ENCODE results near the gene MYRF.

MYRF gene

GRCh38 chr11:61713906-61714305, 38.5 kb upstream of the MYRF start:
- FAIRE-seq (no peak), DNase-seq (ENCODE audit: insufficient read length, low spot score) (no peak)
- TF ChIP-seq, protein P1, sequence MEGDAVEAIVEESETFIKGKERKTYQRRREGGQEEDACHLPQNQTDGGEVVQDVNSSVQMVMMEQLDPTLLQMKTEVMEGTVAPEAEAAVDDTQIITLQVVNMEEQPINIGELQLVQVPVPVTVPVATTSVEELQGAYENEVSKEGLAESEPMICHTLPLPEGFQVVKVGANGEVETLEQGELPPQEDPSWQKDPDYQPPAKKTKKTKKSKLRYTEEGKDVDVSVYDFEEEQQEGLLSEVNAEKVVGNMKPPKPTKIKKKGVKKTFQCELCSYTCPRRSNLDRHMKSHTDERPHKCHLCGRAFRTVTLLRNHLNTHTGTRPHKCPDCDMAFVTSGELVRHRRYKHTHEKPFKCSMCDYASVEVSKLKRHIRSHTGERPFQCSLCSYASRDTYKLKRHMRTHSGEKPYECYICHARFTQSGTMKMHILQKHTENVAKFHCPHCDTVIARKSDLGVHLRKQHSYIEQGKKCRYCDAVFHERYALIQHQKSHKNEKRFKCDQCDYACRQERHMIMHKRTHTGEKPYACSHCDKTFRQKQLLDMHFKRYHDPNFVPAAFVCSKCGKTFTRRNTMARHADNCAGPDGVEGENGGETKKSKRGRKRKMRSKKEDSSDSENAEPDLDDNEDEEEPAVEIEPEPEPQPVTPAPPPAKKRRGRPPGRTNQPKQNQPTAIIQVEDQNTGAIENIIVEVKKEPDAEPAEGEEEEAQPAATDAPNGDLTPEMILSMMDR (IDR thresholded peaks at IDR 0.05; ENCODE audit: insufficient read depth, missing control alignments): no peak

GRCh38 chr11:61714316-61714715, 38.1 kb upstream of the MYRF start:
- no peak for DNase-seq (ENCODE audit: insufficient read length, low spot score)
- TF ChIP-seq, protein P1 (IDR thresholded peaks at IDR 0.05; ENCODE audit: insufficient read depth, missing control alignments): no peak
- FAIRE-seq: no peak

DNA sequence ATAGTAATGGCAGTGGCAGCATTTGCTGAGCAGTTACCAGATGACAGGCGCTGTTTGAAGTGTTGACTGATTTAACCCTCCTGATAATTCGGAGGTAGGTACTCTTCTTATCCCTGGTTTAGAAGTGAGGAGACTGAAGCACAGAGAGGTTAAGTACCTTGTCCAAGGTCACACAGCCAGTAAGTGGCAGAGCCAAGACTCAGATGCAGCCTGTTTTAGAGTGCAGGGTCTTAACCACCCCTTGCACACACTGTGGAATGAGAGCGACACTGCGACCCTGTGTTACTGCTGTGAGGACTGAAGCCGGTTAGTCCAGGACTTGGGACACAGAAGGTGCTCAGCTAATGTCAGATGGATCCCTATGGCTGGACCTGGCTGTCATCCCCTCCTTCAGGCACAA, 37.5 kb upstream of the MYRF start:
- TF ChIP-seq, protein P1 (IDR thresholded peaks at IDR 0.05; ENCODE audit: insufficient read depth, missing control alignments): no peak
- DNase-seq (ENCODE audit: insufficient read length, low spot score): no peak
- no peak for FAIRE-seq

DNA sequence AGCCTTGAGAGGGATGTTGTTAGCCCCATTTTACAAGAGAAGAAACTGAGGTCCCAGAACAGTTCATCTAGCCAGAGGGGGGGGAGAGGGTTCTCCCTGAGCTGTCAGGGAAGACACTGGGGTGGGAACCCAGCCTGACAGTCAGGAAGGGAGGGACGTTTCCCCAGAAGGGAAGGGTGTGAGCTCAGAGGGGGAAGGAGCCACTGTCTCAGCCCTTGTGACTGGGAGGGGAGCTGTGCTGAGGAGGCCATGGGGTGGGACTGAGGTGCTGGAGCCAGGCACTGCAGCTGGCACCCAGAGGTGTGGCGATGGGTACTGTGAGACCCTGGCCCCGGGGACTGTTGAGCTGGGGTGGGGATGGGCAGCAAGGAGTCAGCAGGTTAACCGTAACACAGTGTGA, 36.6 kb upstream of the MYRF start:
- TF ChIP-seq, protein P1 (IDR thresholded peaks at IDR 0.05; ENCODE audit: insufficient read depth, missing control alignments): no peak
- no peak for FAIRE-seq
- no peak for DNase-seq (ENCODE audit: insufficient read length, low spot score)

- FAIRE-seq: no peak
- TF ChIP-seq, protein P1 (IDR thresholded peaks at IDR 0.05; ENCODE audit: insufficient read depth, missing control alignments): no peak
- DNase-seq (ENCODE audit: insufficient read length, low spot score): no peak
Measured at GRCh38 chr11:61716478-61717285, 35.8 kb upstream of the MYRF start.

DNA sequence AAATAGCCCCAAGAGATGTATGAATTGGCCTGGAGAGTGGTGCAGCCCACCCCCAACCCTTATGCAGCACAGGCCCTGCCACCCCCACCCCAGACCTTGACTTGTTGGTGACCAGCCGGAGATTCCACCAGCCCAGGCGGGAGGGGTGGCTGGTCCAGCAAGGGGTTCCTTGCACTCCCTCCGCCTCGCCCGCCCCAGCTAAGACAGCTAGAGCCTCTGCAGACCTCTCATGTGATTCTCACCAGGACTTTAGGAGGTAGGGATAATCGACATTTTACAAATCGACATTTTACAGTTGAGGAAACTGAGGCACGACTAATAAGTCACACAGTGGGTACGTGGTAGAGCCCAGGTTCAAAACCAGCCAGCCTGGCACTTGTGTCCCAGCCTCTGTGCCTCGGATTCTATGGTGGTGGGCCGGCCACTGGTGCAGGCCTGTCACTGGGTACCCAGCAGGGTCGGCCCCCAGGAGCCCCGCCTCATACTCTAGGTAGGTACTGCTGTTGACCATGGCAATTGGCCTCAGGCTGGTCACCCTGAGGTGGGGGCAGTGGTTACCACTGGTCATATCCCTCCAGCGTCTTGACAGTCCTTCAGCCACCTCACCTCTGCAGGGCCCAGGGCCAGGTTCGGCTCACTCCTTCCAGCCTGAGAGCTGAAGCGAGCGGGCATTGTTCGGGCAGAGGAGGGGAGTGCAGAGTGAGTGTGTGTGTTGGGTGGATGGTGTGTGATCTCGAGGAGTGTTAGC, 35.0 kb upstream of the MYRF start:
- DNase-seq (ENCODE audit: insufficient read length, low spot score) (no peak), FAIRE-seq (no peak)
- TF ChIP-seq, protein P1 (IDR thresholded peaks at IDR 0.05; ENCODE audit: insufficient read depth, missing control alignments): no peak

All from D721Med (cell line).